Sigmoid colon (tissue), 4 donors: ENCODE measurements around the gene FGL2.

Experiments
- EP300 ChIP-seq, 4 donors: sonication (generic); formaldehyde crosslinking; IDR thresholded peaks; one replicate each; pipeline ENCODE4 v1.6.1; 2017; ENCODE audit warnings: antibody characterized with exemption in 4 of 4
- POLR2A ChIP-seq, 2 donors: fragments of 450-650 bp; IDR thresholded peaks; one replicate each; pipeline ENCODE4 v1.6.1; 2016; ENCODE audit warnings: antibody characterized with exemption in 2 of 2, mild to moderate bottlenecking in 2 of 2, moderate library complexity in 2 of 2
- POLR2AphosphoS5 ChIP-seq, 4 donors: sonication (generic); formaldehyde crosslinking; IDR thresholded peaks; one replicate each; pipeline ENCODE4 v1.6.1; 2017; ENCODE audit warnings: antibody characterized with exemption in 4 of 4
- TF ChIP-seq, protein P1 (sequence below), 4 experiments: fragments of 450-650 bp in 3 of 4; fragments of 200-600 bp in 1 of 4; IDR thresholded peaks; one replicate each; pipeline ENCODE4 v1.5.1; 2016 to 2019; ENCODE audit warnings: antibody characterized with exemption in 4 of 4, mild to moderate bottlenecking in 3 of 4, moderate library complexity in 2 of 4

DNA sequence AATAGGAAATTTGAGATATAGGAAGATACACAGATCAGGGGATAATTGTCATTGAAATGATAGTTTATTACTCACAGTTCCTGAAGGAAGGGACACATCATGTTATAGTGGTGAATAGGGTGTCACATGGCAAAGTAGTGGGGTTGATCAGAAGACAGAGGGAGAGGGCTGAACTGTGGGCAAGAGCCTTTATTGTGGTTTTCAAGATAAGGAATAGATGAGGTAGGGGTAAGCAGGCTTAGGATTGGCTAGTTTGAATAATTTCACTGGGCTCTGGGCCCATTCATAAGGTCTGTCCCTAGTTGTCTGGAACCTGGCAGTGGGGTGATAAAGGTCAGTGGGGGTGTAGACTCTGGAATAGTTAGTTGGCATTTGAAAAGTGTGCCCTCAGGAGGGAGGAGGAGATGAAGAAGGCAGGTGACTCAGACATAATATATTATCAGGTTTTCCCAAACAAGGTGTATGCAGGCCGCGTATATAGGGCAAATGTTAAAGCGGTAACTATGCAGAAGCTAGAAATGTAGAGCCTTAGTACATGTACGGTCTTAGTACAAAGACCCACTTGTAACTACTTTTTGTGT lies 18.5 kb downstream of the FGL2 start:
- TF ChIP-seq, protein P1, sequence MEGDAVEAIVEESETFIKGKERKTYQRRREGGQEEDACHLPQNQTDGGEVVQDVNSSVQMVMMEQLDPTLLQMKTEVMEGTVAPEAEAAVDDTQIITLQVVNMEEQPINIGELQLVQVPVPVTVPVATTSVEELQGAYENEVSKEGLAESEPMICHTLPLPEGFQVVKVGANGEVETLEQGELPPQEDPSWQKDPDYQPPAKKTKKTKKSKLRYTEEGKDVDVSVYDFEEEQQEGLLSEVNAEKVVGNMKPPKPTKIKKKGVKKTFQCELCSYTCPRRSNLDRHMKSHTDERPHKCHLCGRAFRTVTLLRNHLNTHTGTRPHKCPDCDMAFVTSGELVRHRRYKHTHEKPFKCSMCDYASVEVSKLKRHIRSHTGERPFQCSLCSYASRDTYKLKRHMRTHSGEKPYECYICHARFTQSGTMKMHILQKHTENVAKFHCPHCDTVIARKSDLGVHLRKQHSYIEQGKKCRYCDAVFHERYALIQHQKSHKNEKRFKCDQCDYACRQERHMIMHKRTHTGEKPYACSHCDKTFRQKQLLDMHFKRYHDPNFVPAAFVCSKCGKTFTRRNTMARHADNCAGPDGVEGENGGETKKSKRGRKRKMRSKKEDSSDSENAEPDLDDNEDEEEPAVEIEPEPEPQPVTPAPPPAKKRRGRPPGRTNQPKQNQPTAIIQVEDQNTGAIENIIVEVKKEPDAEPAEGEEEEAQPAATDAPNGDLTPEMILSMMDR (IDR thresholded peaks at IDR 0.05): no peak
- TF ChIP-seq EP300 (IDR thresholded peaks at IDR 0.05) (no peak), POLR2AphosphoS5 (IDR thresholded peaks at IDR 0.05) (no peak), POLR2A (IDR thresholded peaks at IDR 0.05) (no peak)
